ENCODE data around the gene ZBTB32. TPM values are rescaled to one million over a fixed set of nuclear protein-coding genes. Genes with fewer than 3 reads are reported as not detected.

ZBTB32 gene
- total and polyA plus RNA-seq, 4 donors = 0.47 TPM; not detected in 3

DNA sequence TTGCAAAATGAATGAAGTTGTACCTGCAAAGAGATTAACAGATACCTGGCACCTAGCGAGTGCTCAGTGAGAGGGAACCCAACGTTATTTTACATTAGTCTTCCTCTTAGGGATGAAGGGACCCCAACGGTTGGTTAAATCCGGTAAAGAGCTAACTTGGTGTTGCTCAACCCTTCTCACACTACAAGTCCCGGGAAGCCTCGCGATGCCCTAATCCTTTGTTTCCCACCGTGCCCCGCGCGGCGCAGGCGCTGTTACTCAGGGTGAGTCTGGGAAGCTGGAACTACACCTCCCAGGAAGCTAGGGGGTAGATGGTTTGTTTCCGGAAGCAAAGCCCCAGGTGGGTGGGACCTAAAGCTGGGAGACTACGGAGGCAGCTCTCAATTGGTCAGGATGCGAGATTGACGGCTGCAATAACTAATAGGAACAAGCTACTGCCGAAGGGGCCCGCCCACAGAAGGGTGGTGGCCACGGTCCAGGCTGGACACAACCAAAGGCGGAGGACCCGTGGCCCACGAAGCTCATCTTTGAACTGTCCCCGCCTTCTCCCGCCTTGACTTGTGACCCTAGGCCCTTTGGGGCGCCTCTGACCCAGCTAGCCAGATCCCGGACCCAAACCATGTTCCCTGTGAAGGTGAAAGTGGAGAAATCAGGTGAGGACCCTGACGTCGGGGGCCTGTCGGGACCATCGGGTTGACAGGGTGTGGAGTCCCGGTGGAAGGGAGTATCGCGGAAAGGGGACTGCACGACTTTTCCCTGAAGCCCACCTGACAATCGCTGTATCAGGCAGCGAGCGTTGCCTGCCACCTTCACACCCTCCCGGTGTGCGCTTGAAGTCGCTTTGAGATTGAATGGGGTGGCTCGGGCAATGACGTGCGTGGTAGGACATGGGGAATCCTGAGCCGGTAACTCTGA lies 44.0 kb downstream of the ZBTB32 start, which contains the start of gene LIN37:
Gene LIN37, plus strand, starts transcription at position 471 of the 915 bp plus-strand sequence. Its CDS starts 149 bp downstream, at position 620.
- WGBS = under 1% methylated on average over 45 of the region's 45 CpGs
- Histone ChIP-seq H3K9me3 (ENCODE audit: control insufficient read depth in 4 of 4, low read length in 3 of 4) (no peaks in the 10 kb centered on the region), H3K4me1 (ENCODE audit: control insufficient read depth in 4 of 4, insufficient read depth in 4 of 4, low read length in 3 of 4) (peaks cover 6 to 32% (median 28%) of the 10 kb centered on the region in 4 donors)

More for the DNA sequence above, 44.0 kb downstream of the ZBTB32 start, which contains the start of gene LIN37:
- Histone ChIP-seq H3K9ac (ENCODE audit: low read depth in 1 of 2, low read length in 2 of 2) (peak within 1 kb of the TSS; percentile 61 to 76), H3K27ac (ENCODE audit: low read depth in 1 of 2, low read length in 2 of 2) (peak within 1 kb of the TSS; percentile 63 to 71), H3K27me3 (ENCODE audit: control insufficient read depth in 4 of 4, insufficient read depth in 4 of 4, low read length in 3 of 4) (no peaks in the 10 kb centered on the region), H3K4me3 (ENCODE audit: low read depth in 1 of 3, low read length in 3 of 3) (peak within 1 kb of the TSS; percentile 82 to 98 (median 91)), H3K36me3 (ENCODE audit: control insufficient read depth in 4 of 4, insufficient read depth in 3 of 4, low read depth in 1 of 4, low read length in 3 of 4) (peaks cover 0 to 9% (median 5%) of the 10 kb centered on the region in 4 donors)
- DNase-seq (ENCODE audit: low spot score) = peak; percentile 98
- TF ChIP-seq, protein P1, sequence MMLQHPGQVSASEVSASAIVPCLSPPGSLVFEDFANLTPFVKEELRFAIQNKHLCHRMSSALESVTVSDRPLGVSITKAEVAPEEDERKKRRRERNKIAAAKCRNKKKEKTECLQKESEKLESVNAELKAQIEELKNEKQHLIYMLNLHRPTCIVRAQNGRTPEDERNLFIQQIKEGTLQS (IDR thresholded peaks at IDR 0.05) = no peak
- TF ChIP-seq FOXA2 (IDR thresholded peaks at IDR 0.05) = no peak
- peak in 1 of 2 donors; percentile 16 for TF ChIP-seq JUND (IDR thresholded peaks at IDR 0.05)
- TF ChIP-seq, protein P2, sequence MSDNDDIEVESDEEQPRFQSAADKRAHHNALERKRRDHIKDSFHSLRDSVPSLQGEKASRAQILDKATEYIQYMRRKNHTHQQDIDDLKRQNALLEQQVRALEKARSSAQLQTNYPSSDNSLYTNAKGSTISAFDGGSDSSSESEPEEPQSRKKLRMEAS (IDR thresholded peaks at IDR 0.05) = peak; percentile 78
- TF ChIP-seq SP1 (IDR thresholded peaks at IDR 0.05) = peak; percentile 98
- TF ChIP-seq TAF1 (conservative IDR thresholded peaks at IDR 0.05) = no peak
- TF ChIP-seq HNF4A (conservative IDR thresholded peaks at IDR 0.05) = peak; percentile 50 to 73
- TF ChIP-seq EGR1 (IDR thresholded peaks at IDR 0.05; ENCODE audit: low read depth in 2 of 2) = peak in 1 of 2 donors; percentile 55
- TF ChIP-seq GABPA (IDR thresholded peaks at IDR 0.05 in 1 of 2, conservative IDR thresholded peaks at IDR 0.05 in 1 of 2) = peak; percentile 86 to 97
- TF ChIP-seq, protein P3, sequence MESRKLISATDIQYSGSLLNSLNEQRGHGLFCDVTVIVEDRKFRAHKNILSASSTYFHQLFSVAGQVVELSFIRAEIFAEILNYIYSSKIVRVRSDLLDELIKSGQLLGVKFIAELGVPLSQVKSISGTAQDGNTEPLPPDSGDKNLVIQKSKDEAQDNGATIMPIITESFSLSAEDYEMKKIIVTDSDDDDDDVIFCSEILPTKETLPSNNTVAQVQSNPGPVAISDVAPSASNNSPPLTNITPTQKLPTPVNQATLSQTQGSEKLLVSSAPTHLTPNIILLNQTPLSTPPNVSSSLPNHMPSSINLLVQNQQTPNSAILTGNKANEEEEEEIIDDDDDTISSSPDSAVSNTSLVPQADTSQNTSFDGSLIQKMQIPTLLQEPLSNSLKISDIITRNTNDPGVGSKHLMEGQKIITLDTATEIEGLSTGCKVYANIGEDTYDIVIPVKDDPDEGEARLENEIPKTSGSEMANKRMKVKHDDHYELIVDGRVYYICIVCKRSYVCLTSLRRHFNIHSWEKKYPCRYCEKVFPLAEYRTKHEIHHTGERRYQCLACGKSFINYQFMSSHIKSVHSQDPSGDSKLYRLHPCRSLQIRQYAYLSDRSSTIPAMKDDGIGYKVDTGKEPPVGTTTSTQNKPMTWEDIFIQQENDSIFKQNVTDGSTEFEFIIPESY (IDR thresholded peaks at IDR 0.05) = peak; percentile 99
- peak; percentile 45 to 48 for TF ChIP-seq RXRA (IDR thresholded peaks at IDR 0.05)
- TF ChIP-seq, protein P4, sequence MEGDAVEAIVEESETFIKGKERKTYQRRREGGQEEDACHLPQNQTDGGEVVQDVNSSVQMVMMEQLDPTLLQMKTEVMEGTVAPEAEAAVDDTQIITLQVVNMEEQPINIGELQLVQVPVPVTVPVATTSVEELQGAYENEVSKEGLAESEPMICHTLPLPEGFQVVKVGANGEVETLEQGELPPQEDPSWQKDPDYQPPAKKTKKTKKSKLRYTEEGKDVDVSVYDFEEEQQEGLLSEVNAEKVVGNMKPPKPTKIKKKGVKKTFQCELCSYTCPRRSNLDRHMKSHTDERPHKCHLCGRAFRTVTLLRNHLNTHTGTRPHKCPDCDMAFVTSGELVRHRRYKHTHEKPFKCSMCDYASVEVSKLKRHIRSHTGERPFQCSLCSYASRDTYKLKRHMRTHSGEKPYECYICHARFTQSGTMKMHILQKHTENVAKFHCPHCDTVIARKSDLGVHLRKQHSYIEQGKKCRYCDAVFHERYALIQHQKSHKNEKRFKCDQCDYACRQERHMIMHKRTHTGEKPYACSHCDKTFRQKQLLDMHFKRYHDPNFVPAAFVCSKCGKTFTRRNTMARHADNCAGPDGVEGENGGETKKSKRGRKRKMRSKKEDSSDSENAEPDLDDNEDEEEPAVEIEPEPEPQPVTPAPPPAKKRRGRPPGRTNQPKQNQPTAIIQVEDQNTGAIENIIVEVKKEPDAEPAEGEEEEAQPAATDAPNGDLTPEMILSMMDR (IDR thresholded peaks at IDR 0.05; ENCODE audit: low read depth, low read length, missing input control) = peak; percentile 40
- TF ChIP-seq RAD21 (IDR thresholded peaks at IDR 0.05) = peak in 1 of 2 donors; percentile 27
- TF ChIP-seq, protein P5, sequence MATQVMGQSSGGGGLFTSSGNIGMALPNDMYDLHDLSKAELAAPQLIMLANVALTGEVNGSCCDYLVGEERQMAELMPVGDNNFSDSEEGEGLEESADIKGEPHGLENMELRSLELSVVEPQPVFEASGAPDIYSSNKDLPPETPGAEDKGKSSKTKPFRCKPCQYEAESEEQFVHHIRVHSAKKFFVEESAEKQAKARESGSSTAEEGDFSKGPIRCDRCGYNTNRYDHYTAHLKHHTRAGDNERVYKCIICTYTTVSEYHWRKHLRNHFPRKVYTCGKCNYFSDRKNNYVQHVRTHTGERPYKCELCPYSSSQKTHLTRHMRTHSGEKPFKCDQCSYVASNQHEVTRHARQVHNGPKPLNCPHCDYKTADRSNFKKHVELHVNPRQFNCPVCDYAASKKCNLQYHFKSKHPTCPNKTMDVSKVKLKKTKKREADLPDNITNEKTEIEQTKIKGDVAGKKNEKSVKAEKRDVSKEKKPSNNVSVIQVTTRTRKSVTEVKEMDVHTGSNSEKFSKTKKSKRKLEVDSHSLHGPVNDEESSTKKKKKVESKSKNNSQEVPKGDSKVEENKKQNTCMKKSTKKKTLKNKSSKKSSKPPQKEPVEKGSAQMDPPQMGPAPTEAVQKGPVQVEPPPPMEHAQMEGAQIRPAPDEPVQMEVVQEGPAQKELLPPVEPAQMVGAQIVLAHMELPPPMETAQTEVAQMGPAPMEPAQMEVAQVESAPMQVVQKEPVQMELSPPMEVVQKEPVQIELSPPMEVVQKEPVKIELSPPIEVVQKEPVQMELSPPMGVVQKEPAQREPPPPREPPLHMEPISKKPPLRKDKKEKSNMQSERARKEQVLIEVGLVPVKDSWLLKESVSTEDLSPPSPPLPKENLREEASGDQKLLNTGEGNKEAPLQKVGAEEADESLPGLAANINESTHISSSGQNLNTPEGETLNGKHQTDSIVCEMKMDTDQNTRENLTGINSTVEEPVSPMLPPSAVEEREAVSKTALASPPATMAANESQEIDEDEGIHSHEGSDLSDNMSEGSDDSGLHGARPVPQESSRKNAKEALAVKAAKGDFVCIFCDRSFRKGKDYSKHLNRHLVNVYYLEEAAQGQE (IDR thresholded peaks at IDR 0.05) = no peak
- peak; percentile 86 for TF ChIP-seq NR2F2 (IDR thresholded peaks at IDR 0.05)
- no peak for TF ChIP-seq HNF4G (IDR thresholded peaks at IDR 0.05)
- no peak for TF ChIP-seq FOXA1 (IDR thresholded peaks at IDR 0.05)
- peak; percentile 89 for TF ChIP-seq YY1 (IDR thresholded peaks at IDR 0.05)
